Epithelial cell of proximal tubule (primary cell): Measurements from ENCODE around the gene CGNL1. TPM values are rescaled to one million over a fixed set of nuclear protein-coding genes. Genes with fewer than 3 reads are reported as not detected.

Source experiments
- DNase-seq: peaks from one replicate; pipeline ENCODE4 v3.0.0-alpha.2; 2011; ENCODE audit warnings: low read depth
- H3K4me3 ChIP-seq: 2 replicates; pipeline ENCODE4 v1.5.1; 2011; ENCODE audit warnings: low read depth, mild to moderate bottlenecking, low read length
- total RNA-seq: library from RNA; depleted of rRNA; stranded (reverse); fragments of >200 nt; gene quantifications from 2 replicates; pipeline ENCODE4 v1.2.3, GENCODE V29; 2015
- TF ChIP-seq, protein P1 (sequence below): conservative IDR thresholded peaks from 2 replicates; pipeline ENCODE4 v1.5.1; 2012; ENCODE audit warnings: low read depth, mild to moderate bottlenecking, low read length

CGNL1 gene
- total RNA-seq, 1 donor from 2014 or later: 3.2 TPM

- no peak for DNase-seq
- no peak overlapping the region for H3K4me3 ChIP-seq
- TF ChIP-seq, protein P1, sequence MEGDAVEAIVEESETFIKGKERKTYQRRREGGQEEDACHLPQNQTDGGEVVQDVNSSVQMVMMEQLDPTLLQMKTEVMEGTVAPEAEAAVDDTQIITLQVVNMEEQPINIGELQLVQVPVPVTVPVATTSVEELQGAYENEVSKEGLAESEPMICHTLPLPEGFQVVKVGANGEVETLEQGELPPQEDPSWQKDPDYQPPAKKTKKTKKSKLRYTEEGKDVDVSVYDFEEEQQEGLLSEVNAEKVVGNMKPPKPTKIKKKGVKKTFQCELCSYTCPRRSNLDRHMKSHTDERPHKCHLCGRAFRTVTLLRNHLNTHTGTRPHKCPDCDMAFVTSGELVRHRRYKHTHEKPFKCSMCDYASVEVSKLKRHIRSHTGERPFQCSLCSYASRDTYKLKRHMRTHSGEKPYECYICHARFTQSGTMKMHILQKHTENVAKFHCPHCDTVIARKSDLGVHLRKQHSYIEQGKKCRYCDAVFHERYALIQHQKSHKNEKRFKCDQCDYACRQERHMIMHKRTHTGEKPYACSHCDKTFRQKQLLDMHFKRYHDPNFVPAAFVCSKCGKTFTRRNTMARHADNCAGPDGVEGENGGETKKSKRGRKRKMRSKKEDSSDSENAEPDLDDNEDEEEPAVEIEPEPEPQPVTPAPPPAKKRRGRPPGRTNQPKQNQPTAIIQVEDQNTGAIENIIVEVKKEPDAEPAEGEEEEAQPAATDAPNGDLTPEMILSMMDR: no peak
These were observed 45.5 kb upstream of the CGNL1 start for GRCh38 chr15:57330619-57331340.

DNA sequence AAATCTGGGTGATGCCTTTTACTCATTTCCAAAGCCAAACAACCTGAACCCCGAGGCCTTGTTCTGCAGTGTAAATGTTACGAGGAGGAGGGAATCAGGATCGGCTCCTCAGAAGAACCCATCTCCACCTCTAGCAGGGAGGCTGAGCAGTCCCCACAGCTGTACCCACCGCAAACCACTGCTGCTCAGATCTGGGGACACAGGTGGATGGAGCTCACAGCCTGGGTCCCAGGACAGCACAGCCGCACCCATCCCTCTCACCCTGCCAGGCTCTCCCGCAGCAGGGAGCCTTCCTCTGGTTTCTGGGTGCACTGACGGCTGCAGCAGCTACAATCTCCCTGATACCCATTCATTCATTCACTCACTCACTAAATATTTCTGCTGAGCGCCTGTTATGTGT, 44.0 kb upstream of the CGNL1 start:
- TF ChIP-seq, protein P1: no peak

DNA sequence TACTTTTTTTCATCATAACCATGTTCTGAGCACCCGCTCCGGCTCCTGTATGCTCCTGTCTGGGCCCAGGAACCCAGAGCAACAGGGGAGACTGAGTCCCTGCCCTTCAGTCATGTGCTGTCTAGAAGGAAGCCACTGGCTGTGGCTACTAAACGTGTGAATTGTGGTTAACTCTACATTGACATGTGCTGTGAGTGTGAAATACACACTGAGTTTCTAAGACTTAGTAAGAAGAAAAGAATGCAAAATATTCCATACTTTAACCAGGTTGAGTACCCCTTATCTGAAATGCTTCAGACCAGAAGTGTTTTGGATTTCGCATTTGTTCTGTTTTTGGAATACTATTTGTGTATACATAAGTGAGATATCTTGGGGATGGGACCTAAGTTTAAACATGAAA, 42.8 kb upstream of the CGNL1 start:
- no peak overlapping the region for H3K4me3 ChIP-seq
- TF ChIP-seq, protein P1: no peak
- DNase-seq: no peak

More for the DNA sequence above, 44.0 kb upstream of the CGNL1 start:
- no peak overlapping the region for H3K4me3 ChIP-seq
- no peak for DNase-seq

DNA sequence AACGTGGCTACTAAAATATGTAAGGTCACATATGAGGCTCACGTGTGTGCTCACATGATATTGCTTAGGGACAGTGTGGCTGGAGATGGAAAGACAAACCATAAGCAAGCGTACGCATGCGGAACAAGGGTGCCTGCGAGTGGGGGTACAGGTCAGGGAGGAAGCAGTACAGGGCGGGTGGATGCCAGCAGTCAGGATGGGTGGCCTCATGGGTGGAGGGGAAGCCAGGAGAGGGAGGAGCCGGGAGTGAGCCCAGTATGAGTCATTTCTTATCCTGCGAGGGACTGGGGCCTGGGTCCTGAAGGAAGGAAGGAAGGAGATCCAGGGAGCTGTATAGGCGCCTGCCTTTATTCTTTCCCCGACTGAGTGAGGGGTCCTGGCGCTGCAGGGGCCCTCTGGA, 42.0 kb upstream of the CGNL1 start:
- TF ChIP-seq, protein P1: no peak
- no peak overlapping the region for H3K4me3 ChIP-seq
- no peak for DNase-seq

DNA sequence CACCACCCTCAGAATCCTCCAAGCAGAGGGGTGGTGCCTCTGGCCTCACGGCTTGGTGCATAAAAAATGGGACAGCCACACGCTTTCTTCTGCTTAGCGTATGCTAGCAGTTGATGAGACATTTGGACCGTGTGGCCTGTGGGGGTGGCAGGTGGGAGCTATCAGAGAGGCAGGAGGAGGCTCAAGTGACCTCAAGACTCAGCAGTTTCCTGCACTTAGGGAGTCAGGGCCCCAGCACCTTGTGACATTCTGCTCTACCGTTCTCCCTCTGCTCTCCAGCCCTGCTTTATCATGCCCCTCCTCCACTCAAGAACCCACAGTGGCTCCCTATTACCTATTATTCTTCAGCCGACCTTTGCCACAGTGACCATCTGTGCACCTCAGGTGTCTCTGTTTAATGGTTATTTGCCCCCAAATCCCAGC, 41.0 kb upstream of the CGNL1 start:
- no peak for DNase-seq
- H3K4me3 ChIP-seq: no peak overlapping the region
- TF ChIP-seq, protein P1: no peak

DNA sequence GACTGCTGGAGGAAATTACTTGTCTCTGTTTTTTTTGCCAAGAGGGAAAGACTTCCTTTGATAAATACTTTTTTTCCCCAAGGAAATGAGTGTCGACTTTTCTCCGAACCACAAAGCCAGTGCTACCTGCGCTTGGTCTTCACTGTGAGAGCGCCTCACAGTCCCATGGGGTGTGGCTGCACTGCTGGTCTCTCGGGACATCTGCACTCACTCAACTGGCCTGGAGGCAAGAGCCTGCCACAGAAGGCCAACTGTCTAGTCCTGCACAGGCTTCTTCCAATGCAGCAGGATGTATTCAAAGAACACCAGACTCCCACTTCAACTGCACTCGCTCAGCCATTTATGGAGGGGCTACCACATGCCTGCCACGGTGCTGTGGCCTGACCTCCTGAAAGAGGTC, 40.6 kb upstream of the CGNL1 start:
- H3K4me3 ChIP-seq: no peak overlapping the region
- TF ChIP-seq, protein P1: no peak
- no peak for DNase-seq

DNA sequence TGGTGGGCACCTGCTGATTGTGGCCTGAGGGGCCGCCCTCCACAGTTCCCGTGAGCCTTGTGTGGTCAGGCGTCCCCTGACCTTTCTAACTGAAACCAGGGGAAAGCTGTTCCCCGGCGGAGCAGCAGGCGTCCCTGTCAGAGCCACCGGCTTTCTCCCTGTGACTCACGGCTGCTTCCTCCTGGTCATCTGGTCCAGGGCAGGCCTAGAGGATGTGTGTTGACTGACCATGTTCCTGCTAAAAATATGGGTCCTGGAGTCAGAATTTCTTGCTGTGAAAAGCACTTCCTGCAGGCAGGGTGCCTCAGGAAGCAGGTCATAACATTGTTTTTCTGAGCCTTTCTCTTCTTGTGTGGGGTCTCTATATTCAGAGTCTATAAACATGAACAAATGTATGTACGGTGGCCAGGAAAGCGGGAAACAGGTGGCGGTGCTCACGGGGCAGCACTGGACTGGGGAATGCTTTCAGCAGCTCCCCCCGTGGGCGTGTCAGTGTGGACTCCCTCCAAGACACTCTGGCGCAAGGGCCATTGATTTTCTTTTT, 38.4 kb upstream of the CGNL1 start:
- TF ChIP-seq, protein P1: no peak
- DNase-seq: no peak
- no peak overlapping the region for H3K4me3 ChIP-seq
